ENCODE measurements around the gene FOXN4. TPM values are rescaled to one million over a fixed set of nuclear protein-coding genes. Genes with fewer than 3 reads are reported as not detected.

FOXN4 gene
- total RNA-seq, 2 donors from 2014 or later = not detected

- DNase-seq (ENCODE audit: low spot score) = no peak
- Histone ChIP-seq H3K9me3 (no peaks in the 10 kb centered on the region), H3K4me1 (peaks cover 0 to 8% of the 10 kb centered on the region in 2 donors), H3K36me3 (no peaks in the 10 kb centered on the region), H3K4me3 (no peak overlapping the region), H3K27ac (no peak overlapping the region), H3K27me3 (no peaks in the 10 kb centered on the region)
- TF ChIP-seq CTCF (IDR thresholded peaks at IDR 0.05) = no peak
These were observed 31.0 kb downstream of the FOXN4 start for GRCh38 chr12:109277899-109278762.

- no peaks in the 10 kb centered on the region for H3K9me3 ChIP-seq
These were observed 31.7 kb downstream of the FOXN4 start for GRCh38 chr12:109277255-109277898.

GRCh38 chr12:109276160-109276559 lies 32.9 kb downstream of the FOXN4 start:
- Histone ChIP-seq H3K4me3 (no peak overlapping the region), H3K4me1 (peaks cover 0 to 8% of the 10 kb centered on the region in 2 donors), H3K36me3 (no peaks in the 10 kb centered on the region), H3K27ac (no peak overlapping the region), H3K27me3 (no peaks in the 10 kb centered on the region), H3K9me3 (no peaks in the 10 kb centered on the region)
- no peak for TF ChIP-seq CTCF (IDR thresholded peaks at IDR 0.05)
- DNase-seq (ENCODE audit: low spot score) = no peak

More at GRCh38 chr12:109277255-109277898, 31.7 kb downstream of the FOXN4 start:
- no peak for TF ChIP-seq CTCF (IDR thresholded peaks at IDR 0.05)
- Histone ChIP-seq H3K27ac (no peak overlapping the region), H3K36me3 (no peaks in the 10 kb centered on the region), H3K27me3 (no peaks in the 10 kb centered on the region), H3K4me3 (no peak overlapping the region), H3K4me1 (peaks cover 0 to 8% of the 10 kb centered on the region in 2 donors)
- DNase-seq (ENCODE audit: low spot score) = no peak

GRCh38 chr12:109275173-109275572 lies 33.9 kb downstream of the FOXN4 start:
- TF ChIP-seq CTCF (IDR thresholded peaks at IDR 0.05) = no peak
- H3K27ac ChIP-seq = no peak overlapping the region
- H3K4me3 ChIP-seq = no peak overlapping the region

GRCh38 chr12:109274381-109274780 lies 34.7 kb downstream of the FOXN4 start:
- no peak for TF ChIP-seq CTCF (IDR thresholded peaks at IDR 0.05)
- DNase-seq (ENCODE audit: low spot score) = no peak
- no peaks in the 10 kb centered on the region for H3K27me3 ChIP-seq
- no peak overlapping the region for H3K4me3 ChIP-seq
- no peak overlapping the region for H3K27ac ChIP-seq
- no peaks in the 10 kb centered on the region for H3K9me3 ChIP-seq
- peaks cover 0 to 8% of the 10 kb centered on the region in 2 donors for H3K4me1 ChIP-seq
- H3K36me3 ChIP-seq = no peaks in the 10 kb centered on the region

More at GRCh38 chr12:109275173-109275572, 33.9 kb downstream of the FOXN4 start:
- no peak for DNase-seq (ENCODE audit: low spot score)
- Histone ChIP-seq H3K36me3 (no peaks in the 10 kb centered on the region), H3K27me3 (no peaks in the 10 kb centered on the region), H3K9me3 (no peaks in the 10 kb centered on the region), H3K4me1 (peaks cover 0 to 8% of the 10 kb centered on the region in 2 donors)
